SW 1271 (cell line): ENCODE measurements around the gene COMMD10.

Source experiments
- DNase-seq, 2 experiments: peaks; one replicate each; lab custom pipeline; 2025; lab: John Stamatoyannopoulos, UW

COMMD10 gene

GRCh38 chr5:116296335-116297072 is 211.7 kb downstream of the COMMD10 start:
- no peak for DNase-seq

GRCh38 chr5:116297296-116297814 is 212.5 kb downstream of the COMMD10 start:
- no peak for DNase-seq

GRCh38 chr5:116299746-116300640 is 215.2 kb downstream of the COMMD10 start:
- DNase-seq: no peak

GRCh38 chr5:116301110-116301509 is 216.3 kb downstream of the COMMD10 start:
- DNase-seq: no peak

DNA sequence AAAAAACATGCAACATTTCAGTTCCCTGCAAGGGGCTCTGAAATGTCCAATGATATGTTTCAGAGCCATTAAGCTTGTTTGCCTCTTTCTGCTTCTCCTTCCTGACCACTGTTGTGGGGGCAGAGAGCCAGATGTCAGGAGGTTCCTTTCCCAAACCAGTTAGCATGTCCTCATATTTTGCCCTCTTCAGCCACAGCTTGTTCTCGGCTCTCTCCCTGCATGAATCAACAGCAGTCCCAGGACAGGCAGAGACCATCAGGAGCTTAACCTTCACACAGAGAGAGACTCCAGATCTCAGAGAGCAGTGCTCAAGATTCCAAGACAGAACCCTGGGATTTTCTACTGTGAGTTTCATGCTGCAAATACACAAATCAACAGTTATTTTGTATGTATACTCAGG is 218.5 kb downstream of the COMMD10 start:
- DNase-seq: no peak

DNA sequence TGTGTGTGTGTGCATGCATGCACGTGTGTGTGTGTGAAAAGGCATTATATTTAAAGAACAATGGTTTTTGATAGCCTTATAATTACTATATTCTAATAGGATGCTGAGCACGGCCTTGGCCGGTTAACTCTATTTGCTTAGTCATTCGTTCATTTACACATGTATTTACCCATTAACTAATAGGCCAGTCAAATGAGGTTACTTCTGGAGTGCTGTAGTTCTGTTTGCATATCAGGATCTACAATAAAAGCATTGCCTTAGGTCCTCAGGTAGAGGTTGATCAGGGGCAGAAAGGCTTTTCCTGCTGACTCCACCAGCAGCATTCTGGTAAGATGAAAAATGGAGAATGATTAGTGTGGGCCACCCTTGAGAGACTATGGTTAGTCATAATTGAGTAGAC is 219.0 kb downstream of the COMMD10 start:
- DNase-seq: no peak

DNA sequence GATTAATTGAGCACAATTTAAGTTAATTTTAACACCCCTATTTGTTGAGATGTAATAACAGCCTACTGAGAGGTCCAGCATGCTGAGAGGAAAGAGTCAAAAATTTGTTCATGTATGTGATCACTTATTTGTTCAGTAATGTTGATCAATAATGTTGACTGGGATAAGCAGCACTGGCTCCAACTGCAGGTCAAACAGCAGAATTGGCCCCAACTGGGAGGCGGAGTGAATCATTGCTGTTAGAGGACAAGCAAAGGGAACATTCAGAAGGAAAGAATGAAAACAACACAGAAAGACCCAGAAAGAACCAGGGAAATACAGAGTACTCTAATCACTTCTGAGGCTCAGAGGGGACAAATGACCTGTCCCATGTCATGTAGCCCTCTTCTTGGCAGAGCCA is 221.1 kb downstream of the COMMD10 start:
- no peak for DNase-seq

- no peak for DNase-seq
These were observed 222.0 kb downstream of the COMMD10 start for GRCh38 chr5:116306846-116307245.

DNA sequence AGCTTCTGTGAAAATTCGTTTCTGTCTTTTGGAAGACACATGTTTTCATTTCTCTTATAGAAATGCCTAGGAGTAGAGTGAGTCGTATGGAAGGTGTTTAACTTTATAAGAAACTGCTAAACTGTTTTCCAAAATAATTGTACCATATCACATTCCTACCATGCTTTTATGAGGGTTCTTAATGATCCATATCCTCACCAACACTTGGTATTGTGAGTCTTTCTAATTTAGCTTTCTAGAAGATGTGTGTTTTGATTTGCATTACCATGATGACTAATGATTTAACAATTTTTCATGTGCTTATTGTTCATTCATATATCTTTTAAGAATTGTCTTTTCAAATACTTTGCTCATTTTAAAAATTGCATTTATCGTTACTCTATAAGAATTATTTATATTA is 223.6 kb downstream of the COMMD10 start:
- no peak for DNase-seq

DNA sequence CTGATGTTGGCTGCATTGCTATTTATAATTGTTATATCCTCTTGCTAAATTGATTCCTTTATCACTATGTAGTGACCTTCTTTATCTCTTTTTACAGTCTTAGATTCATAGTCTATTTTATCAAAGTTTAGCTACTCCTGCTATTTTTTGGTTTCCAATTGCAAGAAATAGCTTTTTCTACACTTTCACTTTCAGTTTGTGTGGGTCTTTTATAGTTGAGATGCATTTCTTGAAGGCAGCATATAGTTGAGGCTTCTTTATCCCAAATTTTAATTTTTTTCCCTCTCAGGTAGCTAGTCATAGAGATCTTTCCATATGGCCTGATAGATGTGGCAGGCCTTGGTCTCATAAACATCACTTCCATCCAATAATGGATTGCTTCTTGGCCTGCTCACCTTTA is 228.5 kb downstream of the COMMD10 start:
- no peak for DNase-seq

GRCh38 chr5:116315531-116315930 is 230.7 kb downstream of the COMMD10 start:
- DNase-seq: no peak

DNA sequence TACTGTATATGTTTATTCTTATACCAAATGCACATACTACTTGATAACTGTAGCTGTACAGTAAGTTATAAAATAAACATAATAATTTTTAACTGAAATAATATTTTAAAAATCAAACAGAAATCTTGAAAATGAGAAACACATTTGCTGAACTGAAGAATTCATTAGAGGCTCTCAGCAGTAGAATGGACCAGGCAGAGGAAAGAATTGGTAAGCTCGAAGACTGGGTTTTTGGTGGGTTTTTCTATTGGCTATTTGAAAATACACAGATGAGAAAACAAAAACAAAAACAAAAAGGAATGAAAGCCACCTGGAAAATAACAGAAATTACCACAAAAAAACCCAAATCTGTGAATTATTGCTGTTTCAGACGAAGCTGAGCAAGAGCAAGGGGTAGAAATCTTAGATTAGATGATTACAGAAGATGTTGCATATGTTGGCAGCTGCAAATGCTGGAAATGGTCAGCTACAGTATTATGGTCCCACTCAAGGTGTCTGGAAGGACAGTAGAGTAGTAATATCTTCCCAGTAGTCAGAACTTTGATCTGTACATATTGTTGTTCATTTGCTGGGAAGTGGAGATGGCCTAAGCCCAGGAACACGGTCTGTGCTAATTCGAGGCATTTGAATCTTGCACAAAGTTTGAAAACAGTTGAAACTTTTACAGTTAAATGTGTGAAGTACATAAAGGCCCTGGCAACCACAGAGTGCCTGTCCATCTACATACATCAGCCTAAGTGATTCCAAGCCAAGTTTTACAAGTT is 233.4 kb downstream of the COMMD10 start:
- DNase-seq: no peak

DNA sequence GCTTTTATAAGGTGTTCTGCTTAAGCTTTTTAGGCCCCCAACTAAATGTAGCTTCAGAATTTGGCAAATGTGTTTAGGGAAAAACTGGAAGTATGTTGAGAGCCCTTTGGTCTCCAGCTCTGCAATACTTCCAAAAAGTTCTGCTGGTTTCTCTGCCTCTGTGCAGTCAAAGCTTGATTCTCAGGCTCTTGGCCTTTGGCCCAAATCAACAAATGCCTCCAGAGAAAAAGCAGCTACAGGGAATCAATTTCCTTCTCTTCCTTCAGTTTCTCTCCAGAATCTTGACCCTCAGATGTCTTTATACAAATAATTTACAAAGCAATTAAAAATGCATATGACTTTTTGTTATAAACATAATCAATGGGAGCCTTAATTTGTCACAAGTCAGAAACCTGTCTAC is 235.7 kb downstream of the COMMD10 start:
- no peak for DNase-seq

DNA sequence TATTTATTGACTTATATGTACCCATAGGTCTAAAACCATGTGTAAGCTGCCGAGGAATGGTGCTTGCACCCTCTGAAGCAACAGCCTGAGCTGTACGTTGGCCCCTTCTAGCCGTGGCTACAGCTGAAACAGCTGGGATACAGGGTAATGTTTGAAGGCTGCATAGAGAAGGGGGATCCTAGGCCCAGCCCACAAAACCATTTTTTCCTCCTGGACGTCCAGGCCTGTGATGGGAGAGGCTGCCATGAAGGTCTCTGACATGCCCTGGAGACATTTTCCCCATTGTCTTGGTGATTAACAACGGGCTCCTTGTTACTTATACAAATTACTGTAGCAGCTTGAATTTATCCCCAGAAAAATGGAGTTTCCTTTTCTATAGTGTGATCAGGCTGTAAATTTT is 244.7 kb downstream of the COMMD10 start:
- no peak for DNase-seq

DNA sequence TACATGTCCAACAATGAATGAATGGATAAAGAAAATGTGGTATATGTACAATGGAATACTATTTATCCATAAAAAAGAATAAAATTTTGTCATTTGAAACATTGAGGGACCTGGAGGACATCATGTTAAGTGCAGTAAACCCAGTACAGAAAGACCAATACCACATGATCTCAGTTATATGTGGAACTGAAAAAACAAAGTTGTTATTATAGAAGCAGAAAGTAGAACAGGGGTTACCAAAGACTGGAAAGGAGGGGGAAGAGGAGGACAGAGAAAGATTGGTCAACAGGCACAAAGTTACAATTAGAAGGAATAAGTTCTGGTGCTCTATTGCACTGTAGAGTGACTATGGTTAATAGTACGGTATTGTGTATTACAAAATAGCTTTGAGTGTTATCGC is 256.0 kb downstream of the COMMD10 start:
- DNase-seq: no peak
